H9 (cell line): ENCODE results near the gene ZNF814. TPM values are rescaled to one million over a fixed set of nuclear protein-coding genes. Genes with fewer than 3 reads are reported as not detected.
"Not testable (repeated sequence)": the region's sequence is repeated elsewhere in the genome, so short reads cannot be mapped to it uniquely, and the experiment has no call there.

ENCODE experiments used
- DNase-seq: peaks from one replicate; pipeline ENCODE4 v3.0.0-alpha.2; 2017
- H2AFZ ChIP-seq: one replicate; pipeline ENCODE4 v1.6.1; 2013; ENCODE audit warnings: mild to moderate bottlenecking, low read length, control low read depth, moderate library complexity
- H2AK5ac ChIP-seq: 2 replicates; pipeline ENCODE4 v1.6.1; 2013; ENCODE audit warnings: low read length, control low read depth, mixed read lengths; ENCODE audit not compliant: insufficient read length
- H2BK120ac ChIP-seq: one replicate; pipeline ENCODE4 v1.6.1; 2013; ENCODE audit warnings: low read depth, mild to moderate bottlenecking, low read length, control low read depth, inconsistent platforms; ENCODE audit not compliant: poor library complexity, severe bottlenecking
- H2BK12ac ChIP-seq: 2 replicates; pipeline ENCODE4 v1.6.1; 2013; ENCODE audit warnings: low read length, control low read depth, mixed read lengths, low read depth; ENCODE audit not compliant: insufficient read length
- H2BK15ac ChIP-seq: 2 replicates; pipeline ENCODE4 v1.6.1; 2013; ENCODE audit warnings: low read depth, low read length, control low read depth
- H2BK20ac ChIP-seq: one replicate; pipeline ENCODE4 v1.6.1; 2013; ENCODE audit warnings: low read depth, mild to moderate bottlenecking, low read length, control low read depth, inconsistent platforms; ENCODE audit not compliant: poor library complexity, severe bottlenecking
- H2BK5ac ChIP-seq: 2 replicates; pipeline ENCODE4 v1.6.1; 2013; ENCODE audit warnings: low read length, control low read depth, mixed read lengths; ENCODE audit not compliant: insufficient read length
- H3K14ac ChIP-seq: 2 replicates; pipeline ENCODE4 v1.6.1; 2013; ENCODE audit warnings: low read length, control low read depth; ENCODE audit not compliant: insufficient read depth
- H3K18ac ChIP-seq: 2 replicates; pipeline ENCODE4 v1.6.1; 2013; ENCODE audit warnings: low read depth, mild to moderate bottlenecking, mixed read lengths, low read length, control low read depth; ENCODE audit not compliant: insufficient read length
- H3K23ac ChIP-seq: 2 replicates; pipeline ENCODE4 v1.6.1; 2013; ENCODE audit warnings: low read length, control low read depth, mixed read lengths, low read depth; ENCODE audit not compliant: insufficient read length
- H3K23me2 ChIP-seq: 2 replicates; pipeline ENCODE4 v1.6.1; 2013; ENCODE audit warnings: low read depth, mild to moderate bottlenecking, mixed read lengths, low read length, control low read depth; ENCODE audit not compliant: insufficient read length, poor library complexity, severe bottlenecking
- H3K27ac ChIP-seq: 2 replicates; pipeline ENCODE4 v1.5.1; 2013; ENCODE audit warnings: low read length, control low read depth, mixed read lengths, low read depth; ENCODE audit not compliant: insufficient read length
- H3K27me3 ChIP-seq: 2 replicates; pipeline ENCODE4 v1.6.1; 2013; ENCODE audit warnings: low read length, control low read depth, inconsistent platforms; ENCODE audit not compliant: insufficient read depth
- H3K4ac ChIP-seq: 2 replicates; pipeline ENCODE4 v1.6.1; 2013; ENCODE audit warnings: low read depth, mild to moderate bottlenecking, control low read depth, inconsistent platforms, low read length, moderate library complexity
- H3K4me1 ChIP-seq: 2 replicates; pipeline ENCODE4 v1.6.1; 2013; ENCODE audit warnings: low read length, control low read depth, inconsistent platforms; ENCODE audit not compliant: insufficient read depth
- H3K4me2 ChIP-seq: 2 replicates; pipeline ENCODE4 v1.6.1; 2013; ENCODE audit warnings: low read length, control low read depth, mixed read lengths; ENCODE audit not compliant: insufficient read length, insufficient read depth
- H3K56ac ChIP-seq: 2 replicates; pipeline ENCODE4 v1.6.1; 2013; ENCODE audit warnings: low read depth, mild to moderate bottlenecking, mixed read lengths, low read length, control low read depth; ENCODE audit not compliant: insufficient read length
- H3K79me1 ChIP-seq: 2 replicates; pipeline ENCODE4 v1.6.1; 2013; ENCODE audit warnings: low read depth, mild to moderate bottlenecking, moderate library complexity, low read length, control low read depth, inconsistent platforms; ENCODE audit not compliant: insufficient read depth, poor library complexity, severe bottlenecking
- H3K79me2 ChIP-seq: 2 replicates; pipeline ENCODE4 v1.6.1; 2013; ENCODE audit warnings: low read length, control low read depth, inconsistent platforms; ENCODE audit not compliant: insufficient read depth
- H3K9ac ChIP-seq: 2 replicates; pipeline ENCODE4 v1.6.1; 2013; ENCODE audit warnings: low read length, control low read depth, mixed read lengths; ENCODE audit not compliant: insufficient read length; ENCODE audit errors: extremely low read depth
- H3K9me3 ChIP-seq: one replicate; pipeline ENCODE4 v1.6.1; 2013; ENCODE audit warnings: low read depth, low read length, inconsistent platforms; ENCODE audit not compliant: control insufficient read depth
- H3T11ph ChIP-seq: one replicate; pipeline ENCODE4 v1.6.1; 2013; ENCODE audit warnings: mild to moderate bottlenecking, low read length, control low read depth, inconsistent platforms
- H4K20me1 ChIP-seq: one replicate; pipeline ENCODE4 v1.6.1; 2013; ENCODE audit not compliant: control insufficient read depth, insufficient read length, insufficient read depth
- H4K5ac ChIP-seq: 2 replicates; pipeline ENCODE4 v1.6.1; 2013; ENCODE audit warnings: low read depth, mild to moderate bottlenecking, mixed read lengths, low read length, control low read depth; ENCODE audit not compliant: insufficient read length
- H4K8ac ChIP-seq: replicated peaks from 2 replicates; pipeline ENCODE4 v1.6.1; 2013; ENCODE audit warnings: low read length, control low read depth, mixed read lengths, low read depth; ENCODE audit not compliant: insufficient read length
- H4K91ac ChIP-seq: 2 replicates; pipeline ENCODE4 v1.6.1; 2013; ENCODE audit warnings: low read depth, mild to moderate bottlenecking, moderate library complexity, mixed read lengths, low read length, control low read depth; ENCODE audit not compliant: insufficient read length
- H3K27ac Mint-ChIP-seq, 3 experiments: 2 replicates in 2 of 3; 3 replicates in 1 of 3; pipeline ENCODE4 v1.8.0; 2020 to 2021; ENCODE audit warnings: mixed read lengths in 3 of 3, mild to moderate bottlenecking in 1 of 3, moderate library complexity in 1 of 3
- H3K27me3 Mint-ChIP-seq: 2 replicates; pipeline ENCODE4 v1.8.0; 2021; ENCODE audit warnings: low read depth, mild to moderate bottlenecking, moderate library complexity, mixed read lengths
- H3K36me3 Mint-ChIP-seq, 3 experiments: 2 replicates in 2 of 3; 3 replicates in 1 of 3; pipeline ENCODE4 v1.8.0; 2020 to 2021; ENCODE audit warnings: low read depth in 3 of 3, mixed read lengths in 3 of 3; ENCODE audit not compliant: insufficient read depth in 1 of 3
- H3K4me1 Mint-ChIP-seq, 2 experiments: 2 replicates each; pipeline ENCODE4 v1.8.0; 2020; ENCODE audit warnings: mixed read lengths in 2 of 2
- H3K4me3 Mint-ChIP-seq, 2 experiments: 2 replicates in 1 of 2; 3 replicates in 1 of 2; pipeline ENCODE4 v1.8.0; 2020 to 2021; ENCODE audit warnings: mild to moderate bottlenecking in 2 of 2, mixed read lengths in 2 of 2, moderate library complexity in 1 of 2
- H3K9me3 Mint-ChIP-seq, 2 experiments: 2 replicates in 1 of 2; 3 replicates in 1 of 2; pipeline ENCODE4 v1.8.0; 2020; ENCODE audit warnings: mild to moderate bottlenecking in 2 of 2, mixed read lengths in 2 of 2, moderate library complexity in 1 of 2
- CTCF ChIP-seq: fragments of 200-600 bp; sonication (generic); conservative IDR thresholded peaks from 3 replicates; pipeline ENCODE4 v1.8.0; 2021; ENCODE audit warnings: antibody characterized with exemption, mild to moderate bottlenecking
- WGBS: extraction: QIAGEN DNeasy Blood & Tissue Kit; methylation state at CpG from one replicate; pipeline ENCODE4 v1.1.7; 2013; ENCODE audit warnings: missing lambda C conversion rate, low lambda C conversion rate, mixed read lengths; ENCODE audit not compliant: insufficient read length; ENCODE audit errors: extremely low coverage; 5-methylcytosine and 5-hydroxymethylcytosine counted together
- total RNA-seq: library from RNA; stranded (reverse); gene quantifications from 2 replicates; pipeline ENCODE4 v1.2.1, GENCODE V29; 2021

ZNF814 gene
- total RNA-seq, 1 experiment from 2014 or later, result 103 TPM

- Histone ChIP-seq H2BK5ac (no peak overlapping the region), H2AK5ac (no peak overlapping the region), H3K4me2 (no peak overlapping the region), H3K27me3 (no peaks in the 10 kb centered on the region), H3K27ac (no peak overlapping the region), H3K4me1 (no peaks in the 10 kb centered on the region), H3K14ac (no peak overlapping the region), H3K4ac (no peak overlapping the region), H3T11ph (no peak overlapping the region), H2BK20ac (no peak overlapping the region), H4K91ac (no peak overlapping the region), H3K79me1 (no peaks in the 10 kb centered on the region), H3K23ac (no peak overlapping the region), H4K8ac (no peak overlapping the region), H2BK12ac (no peak overlapping the region), H3K18ac (no peak overlapping the region), H3K9ac (no peak overlapping the region), H3K56ac (no peak overlapping the region), H3K9me3 (no peaks in the 10 kb centered on the region), H2AFZ (no peak overlapping the region), H4K5ac (no peak overlapping the region), H3K79me2 (peaks cover 17% of the 10 kb centered on the region; the same call in 1 of the 2 replicates), H2BK15ac (no peak overlapping the region), H3K23me2 (no peaks in the 10 kb centered on the region), H2BK120ac (no peak overlapping the region), H4K20me1 (no peaks in the 10 kb centered on the region)
- Mint-ChIP-seq H3K27ac (peak overlapping the region in 1 of 3 experiments; percentile 13; a peak in 1 of 7 replicates), H3K4me3 (no peak overlapping the region), H3K9me3 (no peaks in the 10 kb centered on the region), H3K36me3 (peaks cover 43 to 82% (median 61%) of the 10 kb centered on the region in 3 experiments; a peak in 6 of 7 replicates), H3K4me1 (no peaks in the 10 kb centered on the region), H3K27me3 (no peaks in the 10 kb centered on the region)
- no peak for DNase-seq
- no peak for TF ChIP-seq CTCF
- WGBS, result no CpG with 5 or more reads among the region's 6 CpGs
Measured at GRCh38 chr19:57841122-57841763, 47.6 kb downstream of the ZNF814 start.

DNA sequence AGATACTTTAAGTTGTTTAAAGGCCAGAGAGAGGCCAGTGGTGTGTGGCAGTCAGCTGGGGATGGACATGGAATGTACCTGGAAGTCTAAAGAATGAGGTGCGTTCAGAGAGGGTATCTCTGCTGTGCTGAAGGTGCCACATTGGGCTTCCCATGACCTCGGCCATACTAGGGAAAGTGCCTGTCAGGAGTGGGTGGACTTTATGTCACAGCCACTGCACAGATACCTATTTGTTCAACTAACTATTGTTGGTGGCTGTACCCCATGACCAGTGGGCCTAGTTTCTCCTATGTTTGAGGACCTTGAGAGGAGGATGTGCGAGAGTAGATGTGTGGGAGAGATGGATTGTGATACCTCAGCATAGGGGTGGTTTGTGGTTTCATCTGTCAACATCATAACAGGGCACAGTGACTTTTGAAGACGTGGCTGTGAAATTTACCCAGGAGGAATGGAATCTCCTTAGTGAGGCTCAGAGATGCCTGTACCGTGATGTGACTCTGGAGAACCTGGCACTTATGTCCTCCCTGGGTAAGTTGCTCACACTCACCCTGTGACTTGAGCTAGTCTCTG lies 50.1 kb downstream of the ZNF814 start:
- H3K9ac ChIP-seq, H3K4me1 Mint-ChIP-seq, H3K4me3 Mint-ChIP-seq, DNase-seq, H3K4ac ChIP-seq, H4K20me1 ChIP-seq, H3T11ph ChIP-seq, H3K4me2 ChIP-seq, H2BK5ac ChIP-seq, H2AK5ac ChIP-seq, H3K9me3 Mint-ChIP-seq, H4K8ac ChIP-seq, H4K5ac ChIP-seq, H3K4me1 ChIP-seq, H3K27me3 Mint-ChIP-seq, H2BK120ac ChIP-seq, H2AFZ ChIP-seq, H3K23ac ChIP-seq, H2BK15ac ChIP-seq, H3K9me3 ChIP-seq, H3K27me3 ChIP-seq, H4K91ac ChIP-seq, H2BK20ac ChIP-seq, H3K79me1 ChIP-seq, H3K18ac ChIP-seq, H2BK12ac ChIP-seq, H3K27ac Mint-ChIP-seq, H3K27ac ChIP-seq, H3K56ac ChIP-seq, H3K14ac ChIP-seq, H3K23me2 ChIP-seq: not testable (repeated sequence)
- peaks cover 17% of the 10 kb centered on the region; the same call in 1 of the 2 replicates for H3K79me2 ChIP-seq
- peaks cover 35 to 64% (median 54%) of the 10 kb centered on the region in 3 experiments; a peak in 6 of 7 replicates for H3K36me3 Mint-ChIP-seq
- WGBS, result no CpG with 5 or more reads among the region's 5 CpGs
